HG03571 (cell line): ENCODE measurements around the gene ASCC3.

Experiments
- ATAC-seq: cut with Tn5 transposase; IDR thresholded peaks from one replicate; pipeline ENCODE4 v1.9.1; 2021; ENCODE audit not compliant: unreplicated experiment

The ASCC3 gene

GRCh38 chr6:100504786-100505737 lies 376.1 kb downstream of the ASCC3 start:
- ATAC-seq, result no peak

- no peak for ATAC-seq
Measured at GRCh38 chr6:100503043-100503705, 378.0 kb downstream of the ASCC3 start.

- no peak for ATAC-seq
Measured at GRCh38 chr6:100493206-100493888, 387.8 kb downstream of the ASCC3 start.

- ATAC-seq, result no peak
Measured at GRCh38 chr6:100491952-100492670, 389.0 kb downstream of the ASCC3 start.

GRCh38 chr6:100490065-100490464 lies 391.1 kb downstream of the ASCC3 start:
- ATAC-seq, result no peak

GRCh38 chr6:100488244-100488643 lies 392.9 kb downstream of the ASCC3 start:
- no peak for ATAC-seq

- ATAC-seq, result no peak
Measured at GRCh38 chr6:100487638-100488037, 393.5 kb downstream of the ASCC3 start.

GRCh38 chr6:100485268-100485667 lies 395.9 kb downstream of the ASCC3 start:
- ATAC-seq, result no peak

GRCh38 chr6:100484474-100484873 lies 396.7 kb downstream of the ASCC3 start:
- no peak for ATAC-seq

GRCh38 chr6:100482698-100483097 lies 398.4 kb downstream of the ASCC3 start:
- no peak for ATAC-seq

GRCh38 chr6:100479179-100480035 lies 401.7 kb downstream of the ASCC3 start:
- peak; percentile 54 for ATAC-seq

GRCh38 chr6:100475554-100476320 lies 405.4 kb downstream of the ASCC3 start:
- ATAC-seq, result peak; percentile 64

- ATAC-seq, result no peak
Measured at GRCh38 chr6:100473182-100473581, 407.9 kb downstream of the ASCC3 start.

- ATAC-seq, result peak; percentile 87
Measured at GRCh38 chr6:100472674-100473073, 408.5 kb downstream of the ASCC3 start.

- no peak for ATAC-seq
Measured at GRCh38 chr6:100470422-100471120, 410.6 kb downstream of the ASCC3 start.

- no peak for ATAC-seq
Measured at GRCh38 chr6:100469101-100469859, 411.8 kb downstream of the ASCC3 start.

GRCh38 chr6:100468016-100468622 lies 413.0 kb downstream of the ASCC3 start:
- no peak for ATAC-seq
